GM18858 (cell line): ENCODE results near the gene CACNA1C.

Experiments used
- ATAC-seq: cut with Tn5 transposase; IDR thresholded peaks from one replicate; pipeline ENCODE4 v1.9.1; 2021; ENCODE audit not compliant: unreplicated experiment

The CACNA1C gene

DNA sequence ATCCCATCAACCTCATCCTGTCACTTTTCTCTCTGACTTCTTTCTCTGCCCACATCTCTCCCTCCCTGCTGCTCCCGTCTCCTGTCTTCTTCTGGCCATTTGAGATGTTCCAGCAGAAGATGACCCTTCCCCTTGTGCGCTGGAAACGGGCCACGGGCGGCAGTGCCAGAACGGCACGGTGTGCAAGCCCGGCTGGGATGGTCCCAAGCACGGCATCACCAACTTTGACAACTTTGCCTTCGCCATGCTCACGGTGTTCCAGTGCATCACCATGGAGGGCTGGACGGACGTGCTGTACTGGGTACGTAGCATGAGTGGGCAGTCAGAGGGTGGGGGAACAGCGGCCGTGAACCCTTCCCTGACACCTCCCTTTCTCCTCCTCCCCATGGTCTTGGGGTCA lies 440.3 kb downstream of the CACNA1C start:
- no peak for ATAC-seq

DNA sequence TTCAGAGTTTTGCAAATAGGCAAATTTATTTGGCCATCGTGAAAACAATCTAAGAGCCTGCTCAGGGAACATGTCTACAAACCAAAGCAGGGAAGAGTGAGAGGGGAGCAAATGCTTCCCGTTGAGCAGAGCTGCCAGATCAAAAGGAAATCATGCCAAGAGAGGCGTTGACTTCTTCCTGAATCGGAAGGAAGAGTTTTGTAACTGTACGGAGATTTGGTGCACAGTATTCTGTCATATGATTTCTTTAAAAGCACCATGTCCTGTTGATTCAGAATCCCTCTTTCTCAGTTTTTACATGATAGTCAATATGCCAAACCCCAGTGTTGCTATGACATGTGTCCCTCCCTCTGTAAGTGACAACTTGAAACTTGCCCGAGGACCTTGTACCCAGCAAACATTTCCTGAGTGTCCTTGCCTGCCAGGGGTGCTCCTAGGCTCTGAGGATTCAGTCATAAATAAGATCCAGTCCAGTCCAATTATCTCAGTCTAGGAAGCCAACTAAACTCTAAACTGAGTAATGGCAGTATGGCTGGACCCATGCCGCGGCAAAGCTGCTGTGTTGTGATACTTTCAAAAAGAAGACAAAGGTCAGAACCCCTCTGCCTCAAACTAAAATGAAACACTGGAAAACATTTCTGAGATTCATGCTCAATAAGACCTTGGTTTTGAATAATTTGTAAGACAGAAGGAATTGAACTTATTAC lies 441.9 kb downstream of the CACNA1C start:
- no peak for ATAC-seq

DNA sequence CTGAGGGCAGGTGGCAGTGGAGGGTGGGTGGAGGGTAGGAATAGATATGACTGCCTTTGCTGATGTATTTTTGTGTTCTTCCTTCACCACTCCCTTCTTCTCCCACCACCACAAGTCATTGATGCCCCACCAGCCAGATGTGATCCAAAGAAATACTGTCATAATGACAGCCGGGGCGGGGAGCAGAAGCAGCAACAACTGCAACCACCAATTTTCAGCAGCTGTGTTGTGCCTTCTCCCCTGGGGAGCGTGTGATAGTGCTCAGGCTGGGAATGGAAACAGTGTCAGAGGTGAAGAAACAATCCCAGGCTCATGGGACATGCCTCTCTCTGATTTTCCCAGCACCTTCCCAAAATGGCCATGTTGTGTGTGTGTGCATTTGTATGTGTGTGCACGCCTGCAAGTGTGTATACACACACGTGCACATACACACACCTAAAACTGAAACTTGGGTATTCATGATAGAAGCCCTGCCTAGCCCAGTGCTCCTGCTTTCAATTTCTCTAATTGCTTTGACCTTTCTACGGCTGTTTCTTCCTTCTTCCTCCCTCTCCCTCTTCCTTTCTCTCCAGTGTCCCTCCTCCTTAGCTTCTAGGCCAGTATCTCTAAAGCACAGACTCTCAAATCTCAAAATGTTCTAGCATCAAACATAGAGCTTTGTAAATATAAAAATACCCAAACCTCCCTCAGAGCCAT lies 442.8 kb downstream of the CACNA1C start:
- no peak for ATAC-seq

DNA sequence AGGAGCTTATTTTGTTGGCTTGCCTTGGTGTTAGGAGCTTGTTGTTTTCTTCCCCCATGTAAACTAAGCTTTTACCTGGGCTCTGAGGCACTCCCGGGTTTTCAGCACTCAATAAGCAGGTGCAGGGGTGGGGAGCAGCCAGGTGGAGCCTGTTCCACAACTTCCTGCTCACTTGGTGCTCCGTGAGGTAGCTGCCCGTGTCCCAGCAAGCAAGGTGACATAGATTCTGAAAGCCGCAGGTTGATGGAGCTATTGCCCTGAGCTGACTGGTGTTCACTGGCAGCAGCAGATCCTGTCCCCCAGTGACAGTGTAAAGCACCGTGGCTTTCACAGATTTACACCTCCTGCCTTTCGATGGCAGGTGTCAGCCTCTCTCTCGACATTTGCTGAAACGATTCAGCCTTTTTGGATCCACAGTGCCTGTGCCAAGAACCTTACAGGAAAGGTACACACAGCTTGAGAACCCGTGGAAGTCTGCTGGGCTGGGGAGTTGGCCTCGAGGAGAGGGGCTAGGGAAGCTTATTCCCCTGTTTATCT lies 446.2 kb downstream of the CACNA1C start:
- no peak for ATAC-seq

DNA sequence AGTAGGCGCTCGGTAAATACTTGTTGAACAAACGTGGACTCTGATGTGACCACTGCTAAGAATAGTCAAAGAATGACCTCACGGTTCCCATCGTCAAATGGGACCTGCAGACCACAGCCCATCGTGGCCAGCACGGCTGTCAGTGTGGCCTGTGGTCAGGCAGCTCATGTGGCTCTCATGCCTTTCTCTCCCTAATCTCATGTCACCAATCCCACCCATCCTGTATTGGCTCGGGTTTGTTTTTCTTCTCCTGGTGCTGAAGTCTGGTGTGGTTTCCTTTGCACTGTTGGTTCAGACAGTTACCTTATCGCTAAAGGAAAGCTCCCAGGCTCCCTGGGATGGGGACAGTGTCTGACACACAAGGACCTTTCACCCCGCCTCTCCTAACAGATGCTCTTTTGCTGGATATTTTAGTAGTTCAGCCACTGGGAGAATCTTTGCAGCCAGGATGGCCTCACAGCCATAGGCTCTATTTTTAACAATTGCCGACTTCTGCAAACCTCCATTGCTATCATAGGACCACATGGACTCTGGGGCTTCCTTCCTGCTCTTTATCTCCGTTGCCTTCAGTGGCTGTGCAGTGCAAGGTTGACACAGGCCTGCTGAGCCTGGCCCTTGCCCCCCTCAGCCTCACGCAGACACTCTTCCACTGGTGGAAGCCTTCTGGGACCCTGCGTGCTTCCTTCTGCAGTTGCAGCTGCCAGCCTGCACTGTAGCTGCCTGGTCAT lies 448.8 kb downstream of the CACNA1C start:
- ATAC-seq = no peak

DNA sequence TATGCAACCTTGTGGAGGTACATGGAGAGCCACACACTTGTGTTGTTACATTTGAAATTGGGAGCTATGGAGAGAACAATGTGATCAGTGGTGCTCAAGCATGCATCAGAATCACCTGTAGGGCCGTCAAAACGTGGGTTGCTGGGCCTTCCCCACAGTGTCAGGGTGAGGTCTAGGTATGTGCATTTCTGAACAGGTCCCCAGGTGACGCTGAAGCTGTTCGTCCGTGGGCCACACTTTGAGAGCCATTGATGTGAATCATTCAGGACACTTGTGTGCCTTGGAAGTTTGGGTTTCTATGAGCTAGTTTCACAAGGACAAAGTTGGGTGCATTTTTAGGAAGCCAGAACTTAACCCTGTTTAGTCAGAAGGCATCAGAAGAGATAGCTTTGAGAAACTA lies 450.2 kb downstream of the CACNA1C start:
- ATAC-seq = no peak

DNA sequence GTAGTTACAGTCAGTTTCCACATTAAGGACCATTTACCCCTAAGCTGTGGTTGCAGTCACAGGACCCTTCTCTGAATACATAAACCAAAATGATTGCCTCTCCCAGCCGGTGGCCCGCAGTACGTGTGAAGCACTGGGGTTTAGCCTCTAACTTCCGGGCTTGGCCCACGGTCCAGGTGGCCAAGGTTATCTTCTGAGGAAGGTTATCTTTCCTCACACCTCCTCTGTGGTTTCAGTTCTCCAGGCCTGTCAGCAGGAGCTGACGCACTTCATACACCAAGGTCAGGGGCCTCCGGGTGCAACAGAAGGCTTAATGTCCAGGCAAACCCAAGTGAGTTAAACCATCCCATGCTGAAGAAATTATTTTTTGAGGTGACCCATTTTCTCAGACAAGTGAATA lies 451.0 kb downstream of the CACNA1C start:
- ATAC-seq = no peak

DNA sequence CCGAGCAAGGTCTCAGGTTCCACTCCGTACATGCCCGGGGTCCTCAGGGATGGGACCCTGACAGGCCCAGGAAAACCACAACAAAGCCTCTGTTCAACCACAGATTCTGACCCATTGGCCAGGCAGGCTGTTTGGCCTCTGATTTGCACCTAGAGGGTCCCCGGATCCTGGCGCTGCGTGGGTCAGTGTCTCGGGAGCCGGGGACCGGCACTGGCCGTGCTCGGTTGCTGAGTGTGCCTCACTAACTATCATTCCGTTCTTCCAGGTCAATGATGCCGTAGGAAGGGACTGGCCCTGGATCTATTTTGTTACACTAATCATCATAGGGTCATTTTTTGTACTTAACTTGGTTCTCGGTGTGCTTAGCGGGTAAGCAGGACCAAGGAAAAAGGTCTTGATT lies 451.8 kb downstream of the CACNA1C start:
- no peak for ATAC-seq

DNA sequence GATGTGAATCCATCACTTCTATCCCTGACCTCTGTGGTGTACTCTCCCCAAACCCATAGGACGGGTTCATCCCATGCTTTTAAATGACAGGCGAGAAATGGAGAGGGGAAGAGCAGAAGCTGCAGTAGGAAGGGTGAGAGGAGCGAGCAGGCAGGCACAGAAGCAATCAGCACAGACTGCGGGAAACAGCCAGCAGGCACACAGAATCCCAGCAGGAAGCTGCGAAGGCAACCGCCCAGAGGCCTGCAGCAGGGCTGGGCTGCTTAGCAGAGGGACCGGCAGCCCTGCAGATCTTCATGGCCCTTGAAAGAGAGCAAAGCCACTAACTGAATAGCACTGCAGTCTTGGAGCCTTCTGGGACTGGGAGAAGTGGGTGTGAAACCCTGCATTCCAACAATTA lies 455.0 kb downstream of the CACNA1C start:
- ATAC-seq = no peak

DNA sequence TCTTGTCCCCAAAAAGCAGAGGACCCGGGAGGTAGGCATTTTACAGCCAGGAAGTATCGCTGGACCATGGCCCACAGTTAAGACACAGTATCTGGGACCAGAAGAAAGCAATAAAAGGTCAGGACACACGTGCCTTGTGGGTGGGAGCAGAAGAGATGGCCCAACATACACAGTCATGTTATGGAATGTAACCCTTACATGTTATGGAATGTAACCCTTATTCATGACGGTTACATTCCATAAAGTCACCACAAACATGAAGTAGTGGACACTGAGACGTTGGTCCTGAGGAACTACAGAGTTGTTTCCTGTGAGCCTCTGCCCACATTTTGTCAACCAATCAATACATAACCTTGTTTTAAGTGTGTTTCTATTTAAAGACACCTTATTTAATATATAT lies 456.4 kb downstream of the CACNA1C start:
- no peak for ATAC-seq

DNA sequence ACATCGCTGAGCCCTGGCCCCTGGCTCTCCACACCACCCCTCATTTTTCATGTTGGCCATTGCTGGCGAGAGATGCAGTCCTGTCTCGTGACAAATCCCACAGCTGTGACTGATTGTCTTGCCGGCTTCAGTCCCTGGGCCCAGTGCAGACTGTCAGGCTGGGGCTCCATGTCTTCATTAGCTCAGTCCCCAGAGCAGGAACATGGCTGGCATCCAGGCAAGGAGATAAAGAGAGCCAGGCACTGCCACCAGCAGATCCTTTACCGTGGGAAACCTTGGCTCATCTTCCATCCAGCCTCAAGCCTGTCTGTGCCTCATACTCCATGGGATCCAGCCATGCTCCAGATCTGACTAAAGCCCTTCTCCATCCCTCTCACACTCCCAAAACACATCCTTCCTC lies 457.3 kb downstream of the CACNA1C start:
- no peak for ATAC-seq

DNA sequence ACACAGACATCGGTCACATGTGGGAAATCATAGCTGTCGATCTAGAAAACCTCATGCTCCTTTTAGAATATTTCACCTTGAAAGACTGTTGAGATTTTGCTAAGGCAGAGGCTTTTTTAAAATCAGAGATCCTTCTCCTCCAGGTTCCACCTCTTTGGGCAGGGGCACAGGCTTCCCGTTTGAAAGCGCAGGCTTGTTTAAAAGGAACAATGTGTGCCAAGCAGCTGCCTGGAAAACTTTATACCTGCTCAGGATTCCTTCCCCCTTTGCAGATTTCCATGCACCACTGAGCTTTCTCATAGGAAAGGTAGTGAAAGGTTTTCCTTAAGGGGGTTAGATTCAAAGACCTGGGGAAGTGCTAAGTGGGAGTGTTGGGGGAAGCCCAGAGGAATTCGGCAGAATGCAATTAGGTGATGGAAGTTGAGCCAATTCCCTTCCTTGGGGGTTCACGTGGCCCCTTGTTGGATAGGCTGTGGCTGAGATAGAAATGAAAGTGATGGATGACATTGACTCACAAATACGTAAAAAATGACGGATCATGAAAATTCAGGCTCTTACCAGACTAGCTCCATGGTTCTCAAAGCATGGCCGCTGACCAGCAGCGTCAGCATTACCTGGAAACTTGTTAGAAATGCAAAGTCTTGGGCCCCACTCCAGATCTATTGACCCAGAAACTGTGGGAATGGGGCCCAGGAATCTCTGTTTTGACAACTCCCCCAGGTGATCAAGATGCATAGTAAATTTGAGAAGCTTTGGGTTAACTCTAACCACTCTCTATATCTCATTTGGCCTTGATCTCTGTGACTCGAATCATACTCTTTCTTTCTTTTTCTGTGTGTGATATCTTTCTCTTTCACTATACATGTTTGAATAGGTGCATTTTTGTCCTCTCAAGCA lies 460.6 kb downstream of the CACNA1C start:
- ATAC-seq = no peak

DNA sequence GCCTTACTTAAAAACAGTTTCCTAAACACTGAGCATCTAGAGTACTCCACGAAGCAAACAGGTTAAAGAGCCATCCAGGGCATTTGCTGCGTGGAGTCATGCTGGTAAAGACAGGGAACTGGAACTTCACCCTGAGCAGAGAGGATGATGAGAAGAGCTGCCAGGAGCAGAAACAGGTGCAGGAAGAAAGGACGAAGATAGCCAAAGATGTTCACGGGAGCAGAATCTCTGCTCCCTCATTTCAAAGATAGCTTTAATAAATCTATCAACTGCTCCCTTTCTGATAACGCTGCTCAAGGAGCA lies 461.2 kb downstream of the CACNA1C start:
- no peak for ATAC-seq

DNA sequence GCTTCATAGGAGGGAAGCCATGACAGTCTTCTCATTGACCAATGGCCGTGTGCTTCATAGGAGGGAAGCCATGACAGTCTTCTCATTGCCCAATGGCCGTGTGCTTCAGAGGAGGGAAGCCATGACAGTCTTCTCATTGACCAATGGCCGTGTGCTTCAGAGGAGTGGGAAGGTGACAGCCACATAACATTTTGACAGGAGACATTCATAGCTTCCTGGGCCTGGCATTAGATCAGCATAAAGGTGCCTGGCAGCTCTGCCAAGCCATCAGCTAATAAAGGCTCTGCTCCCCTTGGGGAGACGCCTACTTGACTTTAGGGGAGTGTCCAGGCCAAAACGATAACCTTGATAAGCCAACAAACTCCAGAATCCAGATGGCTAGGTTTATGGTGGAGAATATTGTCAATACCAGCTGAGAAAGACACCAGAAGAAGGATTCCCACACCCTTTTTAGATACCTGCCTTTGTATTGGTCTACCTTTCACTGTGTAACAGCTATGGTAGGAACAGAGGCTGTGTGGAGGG lies 468.0 kb downstream of the CACNA1C start:
- no peak for ATAC-seq

DNA sequence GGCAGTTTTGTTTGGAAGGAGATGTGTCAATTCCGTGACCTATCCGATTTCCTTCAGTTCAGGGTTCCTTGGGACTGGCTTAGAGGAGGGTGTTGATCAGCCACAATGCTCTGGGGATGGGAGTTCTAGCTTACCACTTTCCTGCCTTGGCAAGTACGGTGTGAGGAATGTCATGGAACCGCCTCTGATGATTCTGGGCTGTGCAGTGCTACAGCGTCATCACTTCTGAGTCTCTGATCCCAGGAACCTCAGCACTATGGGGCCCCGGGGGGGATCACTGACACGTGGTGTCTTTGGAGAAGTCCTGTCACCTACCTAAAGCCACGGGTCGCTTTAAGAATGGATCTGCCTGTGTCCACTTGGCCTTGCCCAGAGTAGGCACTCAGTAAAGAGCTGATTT lies 470.5 kb downstream of the CACNA1C start:
- no peak for ATAC-seq

DNA sequence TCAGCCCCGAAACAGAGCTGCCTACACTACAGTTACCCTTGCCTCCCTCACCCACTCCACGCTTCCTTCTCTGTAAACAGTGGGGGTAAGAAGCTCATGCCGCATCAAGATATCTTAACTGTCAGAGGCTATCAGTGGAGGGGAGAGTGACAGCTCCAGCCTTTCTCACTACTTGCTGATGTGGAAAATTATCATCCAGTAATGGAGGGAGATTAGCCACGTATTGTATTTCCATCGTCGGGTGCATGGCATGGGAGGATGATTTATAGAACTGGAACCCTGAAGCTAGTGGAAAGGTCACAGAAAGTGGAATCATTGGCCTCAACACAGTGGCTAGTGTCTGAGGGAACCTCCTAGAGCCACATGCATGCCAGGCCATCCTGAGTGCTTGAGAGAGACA lies 471.1 kb downstream of the CACNA1C start:
- ATAC-seq = no peak

DNA sequence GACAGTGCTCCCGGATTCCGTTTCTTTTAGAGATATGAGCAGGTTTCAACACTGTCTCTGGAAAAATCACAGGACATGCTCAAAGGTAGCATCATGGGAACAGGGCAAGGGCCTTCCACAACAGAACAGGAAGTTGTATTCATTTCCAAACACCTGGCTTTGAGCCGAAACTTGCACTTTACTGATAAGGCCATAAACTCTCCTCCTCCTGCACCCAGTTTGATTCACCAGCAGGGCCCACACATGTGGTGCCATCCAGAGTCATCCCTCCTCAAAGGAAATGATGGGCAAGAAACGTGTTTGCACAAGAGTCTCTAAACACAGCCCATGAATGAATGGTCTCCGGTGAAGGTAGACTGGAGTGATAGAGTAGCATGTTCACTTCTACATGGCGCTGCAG lies 473.6 kb downstream of the CACNA1C start:
- ATAC-seq = no peak

DNA sequence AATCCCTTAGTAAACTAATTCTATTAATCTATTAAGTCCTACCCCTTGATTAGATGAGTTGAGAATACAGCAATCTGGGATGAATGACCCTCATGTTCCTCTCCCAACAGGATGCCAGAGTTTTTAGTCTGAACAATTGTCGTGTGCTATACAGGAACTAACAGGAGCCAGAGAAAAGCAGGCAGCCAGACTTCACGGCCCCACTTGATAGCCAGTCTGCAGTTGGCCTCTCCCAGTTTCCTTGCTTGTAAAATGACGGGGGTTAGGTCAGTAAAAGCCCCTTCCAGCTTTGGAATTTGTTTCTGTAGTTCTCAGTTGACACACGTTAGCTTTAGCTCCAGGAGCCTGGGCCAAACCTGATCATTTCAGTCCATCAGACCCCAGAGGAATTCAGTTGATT lies 475.2 kb downstream of the CACNA1C start:
- no peak for ATAC-seq

DNA sequence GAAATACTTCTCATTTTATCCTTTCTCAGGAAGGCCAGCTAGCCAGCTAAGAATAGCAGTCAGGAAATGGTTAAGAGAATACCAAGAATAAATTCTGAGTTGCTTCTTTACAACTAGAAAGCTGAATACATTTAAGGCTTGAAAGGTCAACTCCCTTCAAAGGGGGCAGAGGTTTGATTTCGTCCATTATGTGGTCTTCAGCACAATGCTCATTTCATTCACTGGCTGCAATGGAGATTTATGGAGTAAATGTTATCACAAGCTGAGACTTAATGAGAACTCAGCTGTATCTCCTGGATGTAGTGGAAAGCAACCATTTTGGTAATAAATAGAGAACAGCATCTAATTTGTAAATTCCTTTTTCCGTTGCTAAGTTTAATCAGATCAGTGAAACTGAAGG lies 477.0 kb downstream of the CACNA1C start:
- no peak for ATAC-seq

DNA sequence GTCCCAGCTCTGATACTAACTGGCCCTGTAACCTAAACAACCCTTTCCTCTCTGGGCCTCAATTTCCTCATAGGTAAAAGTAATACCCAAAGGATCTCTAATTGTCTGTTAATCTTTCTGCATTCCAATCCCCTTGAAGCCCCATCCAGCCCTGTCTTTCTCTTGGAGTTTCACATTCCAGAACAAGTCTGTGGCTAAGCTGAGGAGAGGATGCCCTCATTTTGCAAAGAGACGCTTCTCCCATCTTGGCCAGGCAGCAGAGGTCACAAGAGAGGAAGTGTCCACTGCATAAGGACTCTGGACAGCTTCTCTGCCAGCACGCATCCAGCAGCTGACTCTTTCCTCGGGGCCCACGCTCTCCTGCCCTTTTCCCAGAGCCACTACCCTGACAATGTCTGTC lies 478.6 kb downstream of the CACNA1C start:
- no peak for ATAC-seq

DNA sequence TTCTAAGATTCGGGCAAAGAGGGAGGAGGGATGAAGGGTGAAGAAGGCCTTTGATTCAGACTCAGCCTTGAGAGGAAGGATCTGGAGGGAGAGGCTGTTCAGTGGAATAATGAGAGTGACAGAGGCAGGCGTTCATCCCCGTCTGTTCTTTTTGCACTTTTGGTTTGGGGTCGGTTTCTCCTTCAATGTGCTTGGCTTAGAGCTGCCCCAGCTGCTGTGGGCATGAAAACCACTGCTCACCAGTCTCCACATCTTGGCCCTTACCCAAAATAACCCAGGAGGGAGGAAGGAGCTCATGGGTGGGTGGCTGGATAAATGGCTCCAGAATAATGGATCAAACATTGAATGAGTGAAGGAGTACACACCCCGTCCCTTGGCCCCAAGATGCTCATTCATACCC lies 480.2 kb downstream of the CACNA1C start:
- ATAC-seq = no peak
